Subcutaneous abdominal adipose tissue (tissue), 5 donors: ENCODE results near the gene EPN3.

Source experiments
- H3K27ac ChIP-seq: one replicate; pipeline ENCODE4 v1.7.0; 2013; ENCODE audit warnings: low read depth, mild to moderate bottlenecking, inconsistent platforms, low read length, moderate library complexity
- H3K27me3 ChIP-seq, 5 donors: one replicate each; pipeline ENCODE4 v1.7.0; 2013; ENCODE audit warnings: low read length in 5 of 5, inconsistent platforms in 1 of 5; ENCODE audit not compliant: control insufficient read depth in 5 of 5, insufficient read depth in 4 of 5
- H3K36me3 ChIP-seq, 5 donors: one replicate each; pipeline ENCODE4 v1.7.0; 2013; ENCODE audit warnings: low read length in 5 of 5; ENCODE audit not compliant: control insufficient read depth in 5 of 5, insufficient read depth in 5 of 5
- H3K4me1 ChIP-seq, 5 donors: one replicate each; pipeline ENCODE4 v1.7.0; 2013; ENCODE audit warnings: low read length in 5 of 5, mild to moderate bottlenecking in 3 of 5, moderate library complexity in 1 of 5; ENCODE audit not compliant: control insufficient read depth in 5 of 5, insufficient read depth in 5 of 5
- H3K4me3 ChIP-seq, 5 donors: one replicate each; pipeline ENCODE4 v1.7.0; 2013; ENCODE audit warnings: low read length in 5 of 5, low read depth in 1 of 5
- H3K9ac ChIP-seq, 5 donors: one replicate each; pipeline ENCODE4 v1.7.0; 2013; ENCODE audit warnings: low read length in 5 of 5, mild to moderate bottlenecking in 4 of 5, moderate library complexity in 3 of 5
- H3K9me3 ChIP-seq, 5 donors: one replicate each; pipeline ENCODE4 v1.7.0; 2013; ENCODE audit warnings: low read length in 5 of 5; ENCODE audit not compliant: control insufficient read depth in 5 of 5
- donor health status: healthy.
- donor health status: healthy.
- donor health status: healthy.
- donor health status: healthy.
- donor health status: healthy.

The EPN3 gene

DNA sequence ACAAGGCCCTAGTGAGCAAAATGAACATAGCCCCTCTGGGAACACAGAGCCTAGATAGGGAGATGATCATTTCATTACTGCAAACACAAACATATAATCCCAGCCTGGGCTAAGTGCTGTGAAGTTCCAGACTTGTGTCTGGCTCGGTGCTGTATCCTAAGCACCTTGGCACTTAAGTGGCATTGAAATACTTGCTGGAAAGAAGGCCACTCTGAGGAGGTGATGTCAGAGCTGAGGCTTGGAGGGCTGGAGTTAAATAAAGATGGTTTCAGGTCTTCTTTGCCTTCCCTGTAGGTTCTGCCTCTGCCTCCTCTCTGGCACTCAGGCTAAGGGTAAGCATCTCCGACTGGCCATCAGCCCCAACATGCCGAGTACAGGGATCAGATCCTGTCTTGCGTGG lies 25.6 kb downstream of the EPN3 start:
- Histone ChIP-seq H3K9ac (no peak overlapping the region), H3K27me3 (peaks cover 24 to 49% (median 36%) of the 10 kb centered on the region in 5 donors), H3K9me3 (no peaks in the 10 kb centered on the region), H3K4me3 (no peak overlapping the region), H3K36me3 (peaks cover 0 to 14% (median 11%) of the 10 kb centered on the region in 5 donors), H3K27ac (no peak overlapping the region), H3K4me1 (peaks cover 0 to 34% (median 26%) of the 10 kb centered on the region in 5 donors)

DNA sequence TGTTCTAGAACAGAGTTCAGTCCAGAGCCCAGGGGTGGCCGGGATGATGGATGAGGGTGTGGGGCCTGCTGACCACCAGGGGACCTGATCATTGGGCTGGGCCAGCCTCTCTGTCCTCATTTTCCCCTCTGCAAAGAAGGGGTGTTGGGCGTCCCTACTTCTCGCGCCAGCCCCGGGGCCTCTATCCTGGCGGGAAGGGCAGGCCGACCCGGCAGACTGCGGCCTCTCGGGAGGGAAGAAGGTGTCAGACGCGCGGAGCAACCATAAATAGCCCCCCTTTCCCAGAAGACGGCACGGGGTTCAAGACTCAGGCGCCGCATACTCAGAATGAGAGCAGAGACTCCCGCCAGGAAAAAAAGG lies 26.0 kb downstream of the EPN3 start:
- peaks cover 28 to 54% (median 41%) of the 10 kb centered on the region in 5 donors for H3K27me3 ChIP-seq
- H3K27ac ChIP-seq: no peak overlapping the region
- H3K9ac ChIP-seq: no peak overlapping the region
- no peak overlapping the region for H3K4me3 ChIP-seq
- peaks cover 0 to 34% (median 26%) of the 10 kb centered on the region in 5 donors for H3K4me1 ChIP-seq
- peaks cover 0 to 14% (median 11%) of the 10 kb centered on the region in 5 donors for H3K36me3 ChIP-seq
- no peaks in the 10 kb centered on the region for H3K9me3 ChIP-seq

DNA sequence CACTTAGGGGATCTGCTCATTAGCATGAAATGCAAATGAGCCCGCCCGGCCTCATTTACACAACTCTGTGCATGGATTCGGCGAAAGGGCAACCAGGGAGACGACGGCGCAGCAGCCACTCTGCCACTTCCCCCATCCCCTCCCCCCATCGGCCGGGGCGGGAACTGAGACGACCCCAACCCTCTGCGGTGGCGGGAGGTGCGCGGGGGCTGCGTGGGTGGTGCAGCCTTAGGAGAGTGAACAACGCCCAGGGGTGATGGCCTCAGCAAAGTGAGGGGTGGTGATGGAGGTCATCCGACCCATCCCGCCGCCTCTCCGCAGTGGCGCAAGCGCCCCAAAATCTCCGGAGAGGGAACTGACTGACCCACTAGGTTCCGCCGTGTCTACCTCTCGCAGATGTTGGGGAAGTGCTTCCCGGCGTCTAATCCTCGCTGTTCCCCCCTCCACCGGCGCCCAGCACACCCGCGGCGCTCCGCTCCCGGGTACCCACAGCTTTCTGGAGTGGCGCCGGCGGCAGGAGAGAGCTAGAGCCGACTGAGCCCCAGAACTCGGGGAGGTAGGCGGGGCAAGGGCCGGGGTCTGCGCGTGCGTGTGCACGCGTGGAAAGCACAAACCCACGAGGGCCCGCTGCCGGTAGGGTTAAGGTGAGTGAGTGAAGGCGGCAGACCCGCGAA lies 26.5 kb downstream of the EPN3 start:
- Histone ChIP-seq H3K36me3 (peaks cover 0 to 14% (median 11%) of the 10 kb centered on the region in 5 donors), H3K4me3 (peak overlapping the region; percentile 11 to 64 (median 55)), H3K9me3 (no peaks in the 10 kb centered on the region), H3K27ac (no peak overlapping the region), H3K27me3 (peaks cover 31 to 59% (median 43%) of the 10 kb centered on the region in 5 donors), H3K9ac (no peak overlapping the region), H3K4me1 (peaks cover 0 to 34% (median 26%) of the 10 kb centered on the region in 5 donors)

DNA sequence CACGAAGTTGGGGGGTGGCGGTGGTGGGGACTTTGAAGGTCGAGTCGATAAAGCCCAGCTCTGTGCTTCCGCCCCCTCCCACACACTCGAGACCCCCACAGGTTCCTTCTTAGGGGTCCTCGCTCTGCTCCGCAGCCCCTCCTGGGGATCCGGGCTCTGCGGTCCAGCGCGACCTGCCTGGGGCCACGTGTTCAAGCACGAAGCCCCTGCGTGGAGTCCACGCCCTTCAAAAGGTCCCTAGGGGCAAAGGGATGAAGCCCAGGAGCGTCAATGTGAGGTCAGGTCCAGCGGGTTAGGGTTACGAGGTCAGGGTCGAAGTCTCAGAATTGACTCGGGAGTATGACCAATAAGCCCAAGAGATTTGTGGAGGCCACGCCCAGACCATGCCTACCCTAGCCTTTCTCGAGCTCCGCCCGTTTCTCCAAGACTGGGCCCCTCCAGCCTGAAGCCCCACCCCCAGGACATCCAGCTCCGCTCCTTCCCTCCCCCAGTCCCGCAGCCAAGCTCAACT lies 27.2 kb downstream of the EPN3 start:
- Histone ChIP-seq H3K9ac (peak overlapping the region in 1 of 5 donors; percentile 43), H3K4me1 (peaks cover 0 to 36% (median 29%) of the 10 kb centered on the region in 5 donors), H3K36me3 (peaks cover 0 to 11% (median 10%) of the 10 kb centered on the region in 5 donors), H3K27ac (no peak overlapping the region), H3K4me3 (peak overlapping the region; percentile 29 to 64 (median 55)), H3K27me3 (peaks cover 31 to 62% (median 44%) of the 10 kb centered on the region in 5 donors), H3K9me3 (no peaks in the 10 kb centered on the region)

DNA sequence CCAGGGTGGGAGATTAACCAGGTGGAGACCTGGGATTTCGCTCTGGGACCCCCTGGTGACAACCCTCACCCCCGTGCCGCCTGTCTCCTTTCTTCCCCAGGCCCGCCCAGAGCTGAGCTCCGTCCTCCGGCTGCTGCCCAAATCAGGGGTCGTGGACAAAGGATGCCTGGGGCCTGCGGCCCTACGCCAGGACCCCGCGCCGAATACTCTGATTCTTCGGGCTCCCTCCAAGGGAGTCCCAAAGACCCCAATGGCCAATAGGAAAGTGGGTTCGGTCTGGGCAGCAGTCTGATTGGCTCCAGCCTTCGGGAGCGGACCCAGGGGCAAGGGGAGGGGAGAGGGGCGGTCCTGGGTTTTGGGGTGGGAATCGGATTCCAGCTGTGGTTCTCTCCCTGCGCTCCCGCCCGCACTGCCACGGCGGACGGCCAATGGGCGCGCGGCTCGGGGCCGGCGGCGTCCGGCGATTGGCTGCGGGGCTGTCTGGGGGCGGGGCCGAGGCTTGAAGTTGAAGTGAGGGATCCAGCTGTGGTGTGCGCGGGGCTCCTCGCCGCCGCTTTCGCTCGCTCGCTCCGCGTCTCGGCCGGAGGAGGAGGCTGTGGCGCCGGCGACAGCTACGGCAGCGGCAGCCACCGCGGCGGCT lies 27.8 kb downstream of the EPN3 start, which contains the start of gene CACNA1G:
Gene CACNA1G (plus strand): TSS at position 531 of the 640 bp plus-strand sequence. CDS start 745 bp downstream, outside the sequence.
- H3K4me3 ChIP-seq: peak within 1 kb of the TSS; percentile 29 to 64 (median 55)

DNA sequence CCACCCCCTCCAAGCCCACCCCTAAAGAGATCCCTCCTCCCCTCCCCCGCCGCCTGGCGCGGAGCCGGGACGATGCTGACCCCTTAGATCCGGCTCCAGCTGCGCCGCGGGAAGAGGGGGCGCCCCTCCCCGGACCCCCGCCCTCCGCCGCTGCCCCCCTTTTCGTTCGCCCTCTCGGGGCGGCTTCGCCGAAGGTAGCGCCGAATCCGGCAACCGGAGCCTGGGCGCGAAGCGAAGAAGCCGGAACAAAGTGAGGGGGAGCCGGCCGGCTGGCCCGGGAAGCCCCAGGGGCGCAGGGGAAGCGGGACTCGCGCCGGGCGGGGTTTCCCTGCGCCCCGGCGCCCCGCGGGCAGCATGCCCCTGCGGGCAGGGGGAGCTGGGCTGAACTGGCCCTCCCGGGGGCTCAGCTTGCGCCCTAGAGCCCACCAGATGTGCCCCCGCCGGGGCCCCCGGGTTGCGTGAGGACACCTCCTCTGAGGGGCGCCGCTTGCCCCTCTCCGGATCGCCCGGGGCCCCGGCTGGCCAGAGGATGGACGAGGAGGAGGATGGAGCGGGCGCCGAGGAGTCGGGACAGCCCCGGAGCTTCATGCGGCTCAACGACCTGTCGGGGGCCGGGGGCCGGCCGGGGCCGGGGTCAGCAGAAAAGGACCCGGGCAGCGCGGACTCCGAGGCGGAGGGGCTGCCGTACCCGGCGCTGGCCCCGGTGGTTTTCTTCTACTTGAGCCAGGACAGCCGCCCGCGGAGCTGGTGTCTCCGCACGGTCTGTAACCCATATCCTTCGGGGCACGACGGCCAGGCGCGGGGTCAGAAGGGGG lies 28.6 kb downstream of the EPN3 start:
- Histone ChIP-seq H3K4me3 (peak overlapping the region in 2 of 5 donors; percentile 47 to 55), H3K9ac (no peak overlapping the region), H3K36me3 (peaks cover 0 to under 1% (median 0%) of the 10 kb centered on the region in 5 donors), H3K4me1 (peaks cover 0 to 46% (median 30%) of the 10 kb centered on the region in 5 donors), H3K27me3 (peaks cover 40 to 74% (median 52%) of the 10 kb centered on the region in 5 donors), H3K9me3 (no peaks in the 10 kb centered on the region), H3K27ac (no peak overlapping the region)

More for the DNA sequence above, 27.8 kb downstream of the EPN3 start, which contains the start of gene CACNA1G:
- Histone ChIP-seq H3K9ac (peak within 1 kb of the TSS in 1 of 5 donors; percentile 43), H3K36me3 (peaks cover 0 to 8% (median 5%) of the 10 kb centered on the region in 5 donors), H3K27ac (no peak within 1 kb of the TSS), H3K9me3 (no peaks in the 10 kb centered on the region), H3K4me1 (peaks cover 0 to 41% (median 30%) of the 10 kb centered on the region in 5 donors), H3K27me3 (peaks cover 32 to 66% (median 44%) of the 10 kb centered on the region in 5 donors)

DNA sequence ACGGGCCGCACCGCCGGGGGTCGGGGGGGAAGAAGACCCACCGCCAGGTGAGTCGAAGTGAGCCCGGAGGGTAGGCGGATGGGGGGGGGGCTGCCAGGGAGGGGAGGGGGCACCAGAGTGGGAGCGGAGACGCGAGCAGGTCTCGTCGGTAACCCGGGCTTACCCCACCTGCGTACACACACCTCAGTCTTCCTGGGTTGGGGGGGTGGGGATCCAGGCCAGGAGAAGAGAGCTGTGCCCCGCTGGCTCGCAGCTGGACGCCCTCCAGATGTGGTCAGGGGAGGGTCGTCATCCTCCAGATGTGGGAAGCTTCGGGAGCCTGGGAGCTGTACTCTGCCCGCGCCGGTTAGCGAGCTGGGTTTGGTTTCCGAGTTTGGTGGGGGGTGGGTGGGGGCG lies 29.2 kb downstream of the EPN3 start:
- H3K36me3 ChIP-seq: no peaks in the 10 kb centered on the region
- H3K27ac ChIP-seq: no peak overlapping the region
- H3K9me3 ChIP-seq: no peaks in the 10 kb centered on the region
- H3K9ac ChIP-seq: no peak overlapping the region
- peaks cover 0 to 46% (median 30%) of the 10 kb centered on the region in 5 donors for H3K4me1 ChIP-seq
- H3K27me3 ChIP-seq: peaks cover 40 to 77% (median 58%) of the 10 kb centered on the region in 5 donors
- H3K4me3 ChIP-seq: no peak overlapping the region

DNA sequence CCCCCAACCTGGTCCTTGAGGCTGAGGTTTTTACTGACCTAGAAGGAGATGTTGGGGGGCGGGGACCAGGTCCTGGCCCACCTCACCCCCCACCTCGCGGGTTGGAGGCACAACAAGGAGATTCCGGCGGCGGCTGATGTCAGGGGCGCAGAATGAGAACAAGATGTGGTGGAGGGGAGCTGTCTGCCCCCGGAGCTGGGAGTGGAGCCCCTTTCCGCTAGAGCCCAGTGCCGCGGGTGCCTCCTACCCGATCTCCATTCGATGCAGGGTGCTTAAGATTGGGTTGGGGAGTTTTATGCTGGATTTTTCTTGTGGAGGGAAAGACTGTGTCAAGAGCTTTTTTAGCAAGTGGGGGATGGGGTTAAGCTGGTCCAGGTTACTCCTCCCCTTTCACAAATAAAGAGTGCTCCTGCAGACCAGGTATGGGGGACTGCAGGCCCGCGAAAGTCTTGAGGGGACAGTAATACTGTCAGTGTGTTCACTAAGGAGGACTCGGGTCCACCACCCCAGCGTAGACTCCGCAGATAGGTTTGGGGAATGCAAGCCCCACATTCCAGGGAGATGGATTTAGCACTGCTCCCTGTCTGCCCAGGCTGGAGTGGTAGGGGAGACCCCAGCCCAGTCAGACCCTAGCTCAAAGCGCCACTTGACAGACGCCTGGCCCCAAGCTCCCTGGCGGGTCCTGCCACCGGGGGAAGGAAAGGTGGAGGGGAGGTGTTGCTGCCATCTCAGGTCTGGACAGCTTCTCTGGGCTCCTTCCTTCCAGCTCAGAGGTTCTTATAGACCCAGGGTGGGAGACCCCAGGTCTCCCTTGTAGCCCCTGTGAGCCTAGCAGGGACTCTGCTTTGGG lies 29.9 kb downstream of the EPN3 start:
- Histone ChIP-seq H3K36me3 (no peaks in the 10 kb centered on the region), H3K9me3 (no peaks in the 10 kb centered on the region), H3K4me3 (no peak overlapping the region), H3K4me1 (peaks cover 0 to 46% (median 30%) of the 10 kb centered on the region in 5 donors), H3K9ac (no peak overlapping the region), H3K27ac (no peak overlapping the region), H3K27me3 (peaks cover 35 to 75% (median 58%) of the 10 kb centered on the region in 5 donors)

DNA sequence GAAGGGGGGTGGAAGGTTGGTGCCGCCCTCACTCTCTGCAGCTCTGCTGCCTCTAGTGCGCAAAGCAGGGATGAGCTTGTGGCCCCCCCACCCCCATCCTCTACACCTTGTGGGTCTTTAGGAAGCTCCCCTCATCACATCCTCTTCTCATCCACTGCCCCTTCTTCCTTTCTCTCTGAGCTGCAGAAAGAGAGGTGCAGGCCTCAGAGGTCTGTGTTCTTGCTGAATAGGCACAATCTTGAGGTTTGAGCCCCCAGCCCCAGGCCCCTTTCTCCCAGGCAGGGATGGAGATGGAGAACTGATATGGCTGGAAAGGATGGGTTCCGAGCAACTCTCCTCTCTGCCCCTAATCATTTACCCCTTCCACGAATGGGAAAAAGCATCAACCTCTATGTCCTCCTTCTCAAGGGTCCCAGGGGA lies 30.6 kb downstream of the EPN3 start:
- H3K9ac ChIP-seq: no peak overlapping the region
- H3K36me3 ChIP-seq: no peaks in the 10 kb centered on the region
- peaks cover 0 to 46% (median 30%) of the 10 kb centered on the region in 5 donors for H3K4me1 ChIP-seq
- H3K27me3 ChIP-seq: peaks cover 36 to 69% (median 58%) of the 10 kb centered on the region in 5 donors
- H3K27ac ChIP-seq: no peak overlapping the region
- no peak overlapping the region for H3K4me3 ChIP-seq
- no peaks in the 10 kb centered on the region for H3K9me3 ChIP-seq
